ENCODE measurements around the gene ZNF346.
"Not testable (repeated sequence)": the region's sequence is repeated elsewhere in the genome, so short reads cannot be mapped to it uniquely, and the experiment has no call there.

- TF ChIP-seq ZSCAN25 (CRISPR knock-in tag; IDR thresholded peaks at IDR 0.05); JUND (CRISPR knock-in tag; IDR thresholded peaks at IDR 0.05); IKZF1 (IDR thresholded peaks at IDR 0.05); ZNF557 (CRISPR knock-in tag; IDR thresholded peaks at IDR 0.05); CTCF (CRISPR knock-in tag; IDR thresholded peaks at IDR 0.05): not testable (repeated sequence)
- TF ChIP-seq, protein P1, sequence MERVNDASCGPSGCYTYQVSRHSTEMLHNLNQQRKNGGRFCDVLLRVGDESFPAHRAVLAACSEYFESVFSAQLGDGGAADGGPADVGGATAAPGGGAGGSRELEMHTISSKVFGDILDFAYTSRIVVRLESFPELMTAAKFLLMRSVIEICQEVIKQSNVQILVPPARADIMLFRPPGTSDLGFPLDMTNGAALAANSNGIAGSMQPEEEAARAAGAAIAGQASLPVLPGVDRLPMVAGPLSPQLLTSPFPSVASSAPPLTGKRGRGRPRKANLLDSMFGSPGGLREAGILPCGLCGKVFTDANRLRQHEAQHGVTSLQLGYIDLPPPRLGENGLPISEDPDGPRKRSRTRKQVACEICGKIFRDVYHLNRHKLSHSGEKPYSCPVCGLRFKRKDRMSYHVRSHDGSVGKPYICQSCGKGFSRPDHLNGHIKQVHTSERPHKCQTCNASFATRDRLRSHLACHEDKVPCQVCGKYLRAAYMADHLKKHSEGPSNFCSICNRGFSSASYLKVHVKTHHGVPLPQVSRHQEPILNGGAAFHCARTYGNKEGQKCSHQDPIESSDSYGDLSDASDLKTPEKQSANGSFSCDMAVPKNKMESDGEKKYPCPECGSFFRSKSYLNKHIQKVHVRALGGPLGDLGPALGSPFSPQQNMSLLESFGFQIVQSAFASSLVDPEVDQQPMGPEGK (CRISPR knock-in tag; IDR thresholded peaks at IDR 0.05): not testable (repeated sequence)
Observed at GRCh38 chr5:176984176-176984575, 38.3 kb upstream of the ZNF346 start.
